ENCODE data around the gene PARVG.

Gene PARVG

DNA sequence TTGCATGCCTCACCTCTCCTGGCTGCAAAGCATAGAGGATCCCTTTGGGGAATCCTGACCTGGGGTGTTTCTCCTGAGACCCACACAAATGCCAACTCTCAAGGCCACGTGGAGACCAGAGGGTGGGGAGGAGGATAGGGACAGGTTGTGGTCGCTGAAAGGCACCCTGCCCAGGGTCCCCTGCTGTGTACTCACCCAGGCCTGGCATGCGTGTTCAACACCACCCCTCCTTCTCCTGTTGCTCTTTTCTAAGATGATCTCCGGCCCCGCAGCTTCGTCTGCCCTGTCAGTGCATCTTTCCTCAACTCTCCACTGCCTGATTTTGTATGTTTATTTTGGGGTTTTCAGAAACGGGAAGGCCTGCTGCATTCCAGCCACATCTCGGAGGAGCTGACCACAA lies 44.6 kb upstream of the PARVG start:
- no peaks in the 10 kb centered on the region for H3K36me3 ChIP-seq (ENCODE audit: low read length)
- H4K20me1 ChIP-seq (ENCODE audit: low read depth, low read length), result no peaks in the 10 kb centered on the region
- no peak overlapping the region for H3K4me2 ChIP-seq (ENCODE audit: low read depth, low read length, poor library complexity, severe bottlenecking)
- no peaks in the 10 kb centered on the region for H3K9me2 ChIP-seq (replicated peaks; ENCODE audit: insufficient read depth, low read length)
- 0 out of 2 replicates have a peak, but pooled peaks cover 8% of the 10 kb centered on the region for H3K9me3 ChIP-seq (ENCODE audit: insufficient read depth, low read length)
- H3K79me2 ChIP-seq (ENCODE audit: insufficient read depth, low read length), result no peaks in the 10 kb centered on the region
- no peaks in the 10 kb centered on the region for H3K27me3 ChIP-seq (ENCODE audit: low read length)
- no peak for TF ChIP-seq EZH2phosphoT487 (conservative IDR thresholded peaks at IDR 0.05; ENCODE audit: low read length)
- TF ChIP-seq, protein P1, sequence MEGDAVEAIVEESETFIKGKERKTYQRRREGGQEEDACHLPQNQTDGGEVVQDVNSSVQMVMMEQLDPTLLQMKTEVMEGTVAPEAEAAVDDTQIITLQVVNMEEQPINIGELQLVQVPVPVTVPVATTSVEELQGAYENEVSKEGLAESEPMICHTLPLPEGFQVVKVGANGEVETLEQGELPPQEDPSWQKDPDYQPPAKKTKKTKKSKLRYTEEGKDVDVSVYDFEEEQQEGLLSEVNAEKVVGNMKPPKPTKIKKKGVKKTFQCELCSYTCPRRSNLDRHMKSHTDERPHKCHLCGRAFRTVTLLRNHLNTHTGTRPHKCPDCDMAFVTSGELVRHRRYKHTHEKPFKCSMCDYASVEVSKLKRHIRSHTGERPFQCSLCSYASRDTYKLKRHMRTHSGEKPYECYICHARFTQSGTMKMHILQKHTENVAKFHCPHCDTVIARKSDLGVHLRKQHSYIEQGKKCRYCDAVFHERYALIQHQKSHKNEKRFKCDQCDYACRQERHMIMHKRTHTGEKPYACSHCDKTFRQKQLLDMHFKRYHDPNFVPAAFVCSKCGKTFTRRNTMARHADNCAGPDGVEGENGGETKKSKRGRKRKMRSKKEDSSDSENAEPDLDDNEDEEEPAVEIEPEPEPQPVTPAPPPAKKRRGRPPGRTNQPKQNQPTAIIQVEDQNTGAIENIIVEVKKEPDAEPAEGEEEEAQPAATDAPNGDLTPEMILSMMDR (IDR thresholded peaks at IDR 0.05; ENCODE audit: insufficient read depth, low read length, poor library complexity, severe bottlenecking), result no peak
- H3K4me3 ChIP-seq (ENCODE audit: insufficient read depth, low read length, poor library complexity, severe bottlenecking), result no peak overlapping the region
- H3F3A ChIP-seq (ENCODE audit: insufficient read depth), result no peaks in the 10 kb centered on the region
- no peak overlapping the region for H3K9ac ChIP-seq (ENCODE audit: low read length)
- no peak overlapping the region for H2AFZ ChIP-seq (ENCODE audit: low read depth, low read length, severe bottlenecking)
- H3K27ac ChIP-seq (ENCODE audit: low read depth, low read length), result no peak overlapping the region

GRCh38 chr22:44136786-44137185 lies 43.9 kb upstream of the PARVG start:
- H2AFZ ChIP-seq (ENCODE audit: low read depth, low read length, severe bottlenecking), result no peak overlapping the region
- no peak overlapping the region for H3K27ac ChIP-seq (ENCODE audit: low read depth, low read length)
- H3K4me3 ChIP-seq (ENCODE audit: insufficient read depth, low read length, poor library complexity, severe bottlenecking), result no peak overlapping the region
- H3F3A ChIP-seq (ENCODE audit: insufficient read depth), result no peaks in the 10 kb centered on the region
- H3K79me2 ChIP-seq (ENCODE audit: insufficient read depth, low read length), result no peaks in the 10 kb centered on the region
- TF ChIP-seq, protein P1 (IDR thresholded peaks at IDR 0.05; ENCODE audit: insufficient read depth, low read length, poor library complexity, severe bottlenecking), result no peak
- no peak for TF ChIP-seq EZH2phosphoT487 (conservative IDR thresholded peaks at IDR 0.05; ENCODE audit: low read length)
- H3K4me2 ChIP-seq (ENCODE audit: low read depth, low read length, poor library complexity, severe bottlenecking), result no peak overlapping the region
- no peaks in the 10 kb centered on the region for H4K20me1 ChIP-seq (ENCODE audit: low read depth, low read length)
- no peak overlapping the region for H3K9ac ChIP-seq (ENCODE audit: low read length)
- no peaks in the 10 kb centered on the region for H3K9me2 ChIP-seq (replicated peaks; ENCODE audit: insufficient read depth, low read length)
- H3K27me3 ChIP-seq (ENCODE audit: low read length), result no peaks in the 10 kb centered on the region
- H3K9me3 ChIP-seq (ENCODE audit: insufficient read depth, low read length), result 0 out of 2 replicates have a peak, but pooled peaks cover 8% of the 10 kb centered on the region
- no peaks in the 10 kb centered on the region for H3K36me3 ChIP-seq (ENCODE audit: low read length)

DNA sequence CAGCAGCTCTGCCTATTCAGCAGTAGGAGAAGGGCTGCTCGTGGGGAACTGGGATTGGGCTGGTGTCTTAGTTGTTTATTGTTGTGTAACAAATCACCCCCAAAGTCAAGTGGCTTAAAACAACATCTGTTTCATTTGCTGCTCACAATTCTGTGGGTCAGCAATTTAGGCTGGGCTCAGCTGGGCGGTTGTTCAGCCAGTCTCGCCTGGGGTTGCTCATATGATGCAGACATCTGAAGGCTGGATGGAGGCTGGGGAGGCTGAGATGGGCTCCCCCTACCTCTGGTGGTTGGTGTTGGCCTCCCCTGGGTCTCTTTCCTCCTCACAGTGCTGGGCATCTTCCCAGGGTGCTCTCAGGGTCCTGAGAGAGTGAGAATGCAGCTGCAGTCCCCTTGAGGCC lies 43.3 kb upstream of the PARVG start:
- H3F3A ChIP-seq (ENCODE audit: insufficient read depth), result no peaks in the 10 kb centered on the region
- no peaks in the 10 kb centered on the region for H4K20me1 ChIP-seq (ENCODE audit: low read depth, low read length)
- H3K79me2 ChIP-seq (ENCODE audit: insufficient read depth, low read length), result no peaks in the 10 kb centered on the region
- H2AFZ ChIP-seq (ENCODE audit: low read depth, low read length, severe bottlenecking), result no peak overlapping the region
- H3K9me3 ChIP-seq (ENCODE audit: insufficient read depth, low read length), result 0 out of 2 replicates have a peak, but pooled peaks cover 8% of the 10 kb centered on the region
- no peak for TF ChIP-seq EZH2phosphoT487 (conservative IDR thresholded peaks at IDR 0.05; ENCODE audit: low read length)
- TF ChIP-seq, protein P1 (IDR thresholded peaks at IDR 0.05; ENCODE audit: insufficient read depth, low read length, poor library complexity, severe bottlenecking), result no peak
- no peak overlapping the region for H3K4me2 ChIP-seq (ENCODE audit: low read depth, low read length, poor library complexity, severe bottlenecking)
- no peaks in the 10 kb centered on the region for H3K27me3 ChIP-seq (ENCODE audit: low read length)
- no peak overlapping the region for H3K9ac ChIP-seq (ENCODE audit: low read length)
- H3K36me3 ChIP-seq (ENCODE audit: low read length), result no peaks in the 10 kb centered on the region
- H3K9me2 ChIP-seq (replicated peaks; ENCODE audit: insufficient read depth, low read length), result no peaks in the 10 kb centered on the region
- no peak overlapping the region for H3K27ac ChIP-seq (ENCODE audit: low read depth, low read length)
- no peak overlapping the region for H3K4me3 ChIP-seq (ENCODE audit: insufficient read depth, low read length, poor library complexity, severe bottlenecking)

All from SU-DHL-6 (cell line).